IMR-90 (cell line): ENCODE measurements around the gene STPG1. TPM values are rescaled to one million over a fixed set of nuclear protein-coding genes. Genes with fewer than 3 reads are reported as not detected.

Source experiments
- ATAC-seq: fragments of 200-7000 bp; cut with Tn5 transposase; 2 replicates; pipeline ENCODE4 v1.9.1; 2020; ENCODE audit warnings: low read depth, mild to moderate bottlenecking, moderate library complexity
- BruUV-seq: library from RNA; stranded (reverse); fragments of 400-500 nt; replicated peaks from 2 replicates; lab custom pipeline; 2021; lab: Mats Ljungman, UMichigan
- CTCF ChIA-PET: fragments of 300-600 bp; formaldehyde crosslinking; extraction: SDS; loops from one replicate; lab custom pipeline; 2021; ENCODE audit warnings: antibody characterized with exemption; lab: Yijun Ruan, JAX
- POLR2A ChIA-PET: fragments of 300-600 bp; sonication (Branson Sonifier 250); formaldehyde crosslinking; loops from one replicate; lab custom pipeline; 2022; ENCODE audit warnings: antibody characterized with exemption; ENCODE audit not compliant: unreplicated experiment; lab: Charles Lee
- DNase-seq: peaks from one replicate; pipeline ENCODE4 v3.0.0; 2013
- H2AFZ ChIP-seq: replicated peaks from 2 replicates; pipeline ENCODE3; 2013; ENCODE audit warnings: low read length, mild to moderate bottlenecking; ENCODE audit not compliant: poor library complexity
- H2AK5ac ChIP-seq: 2 replicates; pipeline ENCODE4 v1.6.1; 2013; ENCODE audit warnings: low read depth, low read length, inconsistent platforms
- H2AK9ac ChIP-seq: replicated peaks from 2 replicates; pipeline ENCODE3; 2013; ENCODE audit warnings: mild to moderate bottlenecking, low read depth, low read length, moderate library complexity; ENCODE audit not compliant: poor library complexity
- H2BK120ac ChIP-seq: 2 replicates; pipeline ENCODE4 v1.6.1; 2013; ENCODE audit warnings: low read depth, low read length, inconsistent platforms
- H2BK15ac ChIP-seq: 3 replicates; pipeline ENCODE4 v1.6.1; 2013; ENCODE audit warnings: low read depth, low read length, inconsistent platforms
- H2BK20ac ChIP-seq: 2 replicates; pipeline ENCODE4 v1.6.1; 2013; ENCODE audit warnings: low read depth, mild to moderate bottlenecking, inconsistent platforms, low read length, moderate library complexity
- H2BK5ac ChIP-seq: 2 replicates; pipeline ENCODE4 v1.6.1; 2013; ENCODE audit warnings: mild to moderate bottlenecking, low read depth, low read length, inconsistent platforms; ENCODE audit not compliant: poor library complexity, severe bottlenecking
- H3K14ac ChIP-seq: replicated peaks from 2 replicates; pipeline ENCODE4 v1.6.1; 2013; ENCODE audit warnings: low read depth, low read length, inconsistent platforms
- H3K18ac ChIP-seq: 2 replicates; pipeline ENCODE4 v1.6.1; 2013; ENCODE audit warnings: low read depth, low read length, control low read depth
- H3K23ac ChIP-seq: 2 replicates; pipeline ENCODE4 v1.6.1; 2013; ENCODE audit warnings: low read depth, low read length, inconsistent platforms
- H3K27ac ChIP-seq: 2 replicates; pipeline ENCODE4 v1.5.1; 2013; ENCODE audit warnings: mild to moderate bottlenecking, control low read depth, low read length; ENCODE audit not compliant: insufficient read depth
- H3K27me3 ChIP-seq: 2 replicates; pipeline ENCODE4 v1.6.1; 2013; ENCODE audit warnings: low read length; ENCODE audit not compliant: control insufficient read depth, insufficient read depth
- H3K36me3 ChIP-seq: 2 replicates; pipeline ENCODE4 v1.6.1; 2013; ENCODE audit warnings: low read length, mixed read lengths; ENCODE audit not compliant: control insufficient read depth, insufficient read depth
- H3K4ac ChIP-seq: 2 replicates; pipeline ENCODE4 v1.6.1; 2013; ENCODE audit warnings: low read depth, low read length, inconsistent platforms
- H3K4me1 ChIP-seq: 2 replicates; pipeline ENCODE4 v1.6.1; 2013; ENCODE audit warnings: low read length, mixed read lengths; ENCODE audit not compliant: control insufficient read depth, insufficient read depth
- H3K4me2 ChIP-seq: 2 replicates; pipeline ENCODE4 v1.6.1; 2013; ENCODE audit warnings: low read depth, mild to moderate bottlenecking, control low read depth, low read length, moderate library complexity
- H3K4me3 ChIP-seq: 2 replicates; pipeline ENCODE4 v1.5.1; 2013; ENCODE audit warnings: low read depth, mild to moderate bottlenecking, control low read depth, low read length, moderate library complexity; ENCODE audit not compliant: insufficient read depth
- H3K56ac ChIP-seq: 2 replicates; pipeline ENCODE4 v1.6.1; 2013; ENCODE audit warnings: low read length, inconsistent platforms; ENCODE audit not compliant: insufficient read depth; ENCODE audit errors: extremely low read depth
- H3K79me1 ChIP-seq, 2 experiments: 2 replicates each; pipeline ENCODE4 v1.6.1; 2013; ENCODE audit warnings: low read length in 2 of 2, inconsistent platforms in 1 of 2, low read depth in 1 of 2
- H3K9ac ChIP-seq: 2 replicates; pipeline ENCODE4 v1.6.1; 2013; ENCODE audit warnings: low read depth, low read length, control low read depth
- H3K9me1 ChIP-seq: 2 replicates; pipeline ENCODE4 v1.6.1; 2013; ENCODE audit warnings: low read length, inconsistent platforms; ENCODE audit not compliant: insufficient read depth
- H3K9me3 ChIP-seq: 2 replicates; pipeline ENCODE4 v1.6.1; 2013; ENCODE audit warnings: low read length; ENCODE audit not compliant: control insufficient read depth, insufficient read depth
- H4K20me1 ChIP-seq: 2 replicates; pipeline ENCODE4 v1.6.1; 2013; ENCODE audit warnings: low read length, inconsistent platforms; ENCODE audit not compliant: insufficient read depth
- H4K5ac ChIP-seq: 2 replicates; pipeline ENCODE4 v1.6.1; 2013; ENCODE audit warnings: mild to moderate bottlenecking, low read depth, low read length, control low read depth
- H4K8ac ChIP-seq, 2 experiments: 2 replicates each; pipeline ENCODE4 v1.6.1; 2013; ENCODE audit warnings: low read depth in 2 of 2, low read length in 2 of 2, control low read depth in 1 of 2, inconsistent platforms in 1 of 2
- H4K91ac ChIP-seq: 2 replicates; pipeline ENCODE4 v1.6.1; 2013; ENCODE audit warnings: low read depth, low read length, inconsistent platforms; ENCODE audit not compliant: insufficient read depth
- BHLHE40 ChIP-seq: fragments of 150-350 bp; IDR thresholded peaks from 2 replicates; pipeline ENCODE4 v1.6.1; 2016; ENCODE audit warnings: mild to moderate bottlenecking, low read depth, low read length
- CEBPB ChIP-seq: IDR thresholded peaks from 2 replicates; pipeline ENCODE4 v1.6.1; 2012; ENCODE audit warnings: low read depth, low read length, improper control_type of control experiment
- CHD1 ChIP-seq: IDR thresholded peaks from 2 replicates; pipeline ENCODE4 v1.6.1; 2012; ENCODE audit warnings: low read depth, low read length, improper control_type of control experiment
- CTCF ChIP-seq: conservative IDR thresholded peaks from 2 replicates; pipeline ENCODE4 v1.5.1; 2012; ENCODE audit warnings: mild to moderate bottlenecking, low read depth, low read length, improper control_type of control experiment
- ELK1 ChIP-seq: fragments of 150-350 bp; IDR thresholded peaks from 2 replicates; pipeline ENCODE4 v1.6.1; 2016; ENCODE audit warnings: low read depth, mild to moderate bottlenecking, low read length, moderate library complexity, borderline replicate concordance
- FOS ChIP-seq: fragments of 150-350 bp; IDR thresholded peaks from 2 replicates; pipeline ENCODE4 v1.6.1; 2016; ENCODE audit warnings: low read depth, low read length
- MAFK ChIP-seq: IDR thresholded peaks from 2 replicates; pipeline ENCODE4 v1.6.1; 2012; ENCODE audit warnings: low read depth, low read length, improper control_type of control experiment
- MAZ ChIP-seq: IDR thresholded peaks from 2 replicates; pipeline ENCODE4 v1.6.1; 2012; ENCODE audit warnings: low read depth, mild to moderate bottlenecking, low read length, improper control_type of control experiment, moderate library complexity, borderline replicate concordance
- MXI1 ChIP-seq: IDR thresholded peaks from 2 replicates; pipeline ENCODE4 v1.6.1; 2012; ENCODE audit warnings: low read depth, mild to moderate bottlenecking, low read length, moderate library complexity, borderline replicate concordance
- NFE2L2 ChIP-seq: fragments of 150-350 bp; IDR thresholded peaks from 2 replicates; pipeline ENCODE4 v1.6.1; 2016; ENCODE audit warnings: low read depth, mild to moderate bottlenecking, low read length
- POLR2A ChIP-seq: IDR thresholded peaks from 2 replicates; pipeline ENCODE4 v1.6.1; 2012; ENCODE audit warnings: mild to moderate bottlenecking, low read depth, low read length
- RAD21 ChIP-seq: IDR thresholded peaks from 2 replicates; pipeline ENCODE4 v1.6.1; 2012; ENCODE audit warnings: low read length, improper control_type of control experiment
- RCOR1 ChIP-seq: IDR thresholded peaks from 2 replicates; pipeline ENCODE4 v1.6.1; 2012; ENCODE audit warnings: mild to moderate bottlenecking, low read length, improper control_type of control experiment; ENCODE audit not compliant: insufficient replicate concordance
- RFX5 ChIP-seq: IDR thresholded peaks from 2 replicates; pipeline ENCODE4 v1.8.0; 2012; ENCODE audit warnings: low read depth, mild to moderate bottlenecking, low read length, moderate library complexity
- SMC3 ChIP-seq: fragments of 150-350 bp; IDR thresholded peaks from 2 replicates; pipeline ENCODE4 v1.6.1; 2016; ENCODE audit warnings: low read depth, mild to moderate bottlenecking, antibody characterized with exemption, low read length, moderate library complexity
- USF2 ChIP-seq: fragments of 150-350 bp; IDR thresholded peaks from 2 replicates; pipeline ENCODE4 v1.6.1; 2017; ENCODE audit warnings: mild to moderate bottlenecking, antibody characterized with exemption, low read length, low read depth
- WGBS, 2 experiments: methylation state at CpG; one replicate each; pipeline versions ENCODE4 v1.1.5 to v1.1.7; 2013; ENCODE audit warnings: missing lambda C conversion rate in 2 of 2; ENCODE audit not compliant: insufficient read length in 1 of 2; ENCODE audit errors: extremely low coverage in 2 of 2; 5-methylcytosine and 5-hydroxymethylcytosine counted together
- dilution Hi-C: fragments of 300-500 bp; cut with HindIII; formaldehyde crosslinking; loops from one replicate; pipeline ENCODE4 v1.14.3; 2018; ENCODE audit warnings: low sequenced_read_pairs; ENCODE audit not compliant: unreplicated experiment
- in situ Hi-C: fragments of 300-500 bp; cut with MboI; formaldehyde crosslinking; loops from 3 replicates; pipeline ENCODE4 v1.14.3; 2019; ENCODE audit warnings: low sequenced_read_pairs, inconsistent platforms, mixed read lengths
- intact Hi-C: fragments of 100-400 bp; cut with micrococcal nuclease; formaldehyde crosslinking; loops from 2 replicates; pipeline ENCODE4 v1.10.0; 2022
- polyA plus RNA-seq, 3 experiments: library from polyadenylated mRNA; depleted of rRNA; stranded (reverse); fragments of >200 nt; gene quantifications; 2 replicates each; pipeline ENCODE4 v1.2.3, GENCODE V29; 2012; ENCODE audit warnings: low replicate concordance in 1 of 3
- total RNA-seq: library from RNA; depleted of rRNA; stranded (reverse); fragments of >200 nt; gene quantifications from 2 replicates; pipeline ENCODE4 v1.2.3, GENCODE V29; 2012

Gene STPG1
- total and polyA plus RNA-seq, 2 of the 4 experiments (the other 2 are of a cell fraction): 3.0 to 6.5 TPM

GRCh38 chr1:24339996-24340395, 73.6 kb downstream of the STPG1 start:
- no peak overlapping the region for H2BK120ac ChIP-seq
- H3K9ac ChIP-seq: no peak overlapping the region
- TF ChIP-seq RFX5: no peak
- no peak for TF ChIP-seq USF2
- no peak for TF ChIP-seq FOS
- TF ChIP-seq RAD21: no peak
- no peak for TF ChIP-seq CHD1
- TF ChIP-seq CEBPB: no peak
- TF ChIP-seq SMC3: no peak
- TF ChIP-seq MAZ: no peak
- no peak for TF ChIP-seq BHLHE40
- no peak for TF ChIP-seq NFE2L2
- TF ChIP-seq RCOR1: no peak
- no peak for TF ChIP-seq MXI1
- TF ChIP-seq MAFK: no peak
- no peak for TF ChIP-seq ELK1
- no peak for TF ChIP-seq CTCF
- no peak for TF ChIP-seq POLR2A
- H3K14ac ChIP-seq: no peak overlapping the region
- H4K8ac ChIP-seq: no peak overlapping the region
- POLR2A ChIA-PET: no interaction called here
- 86% methylated on average over 7 of the region's 8 CpGs; no CpG with 5 or more reads in 1 of the 2 experiments for WGBS, 2 experiments
- intact Hi-C loops: no loop called here
- no peak overlapping the region for H2AK5ac ChIP-seq
- peaks cover 23% of the 10 kb centered on the region for H3K27me3 ChIP-seq
- CTCF ChIA-PET: no interaction called here
- H3K9me1 ChIP-seq: no peaks in the 10 kb centered on the region; the same call in 1 of the 2 replicates
- no peaks in the 10 kb centered on the region for H3K9me3 ChIP-seq
- no TSS peak for BruUV-seq
- H2BK5ac ChIP-seq: no peak overlapping the region
- ATAC-seq (no peak), DNase-seq (no peak)
- no peak overlapping the region for H2AFZ ChIP-seq
- no peak overlapping the region for H4K5ac ChIP-seq
- in situ Hi-C loops: no loop called here
- H3K27ac ChIP-seq: no peak overlapping the region
- no peak overlapping the region for H2BK20ac ChIP-seq
- H3K56ac ChIP-seq: no peak overlapping the region
- H4K20me1 ChIP-seq: no peaks in the 10 kb centered on the region
- no peaks in the 10 kb centered on the region for H3K79me1 ChIP-seq
- dilution Hi-C loops: no loop called here
- no peak overlapping the region for H3K4me3 ChIP-seq
- no peak overlapping the region for H3K4me2 ChIP-seq
- no peak overlapping the region for H2BK15ac ChIP-seq
- no peak overlapping the region for H3K23ac ChIP-seq
- no peak overlapping the region for H4K91ac ChIP-seq
- H2AK9ac ChIP-seq: no peak overlapping the region
- H3K4ac ChIP-seq: no peak overlapping the region
- no peak overlapping the region for H3K18ac ChIP-seq
- no peaks in the 10 kb centered on the region for H3K36me3 ChIP-seq
- no peaks in the 10 kb centered on the region for H3K4me1 ChIP-seq
